Coronary artery (tissue), 2 donors: ENCODE results near the gene TTC23.

Source experiments
- DNase-seq: peaks from one replicate; pipeline ENCODE4 v3.0.0-alpha.2; 2017; ENCODE audit warnings: low spot score
- H3K27ac ChIP-seq, 2 donors: fragments of 200-600 bp; sonication (generic); one replicate each; pipeline ENCODE4 v1.5.1; 2016 to 2019
- H3K4me3 ChIP-seq: fragments of 200-600 bp; sonication (generic); 2 replicates; pipeline ENCODE4 v1.5.1; 2016; ENCODE audit warnings: mild to moderate bottlenecking, moderate library complexity
- TF ChIP-seq, protein P1 (sequence below): fragments of 200-600 bp; sonication (generic); IDR thresholded peaks from one replicate; pipeline ENCODE4 v1.5.1; 2019; ENCODE audit warnings: antibody characterized with exemption

The TTC23 gene, protein sequence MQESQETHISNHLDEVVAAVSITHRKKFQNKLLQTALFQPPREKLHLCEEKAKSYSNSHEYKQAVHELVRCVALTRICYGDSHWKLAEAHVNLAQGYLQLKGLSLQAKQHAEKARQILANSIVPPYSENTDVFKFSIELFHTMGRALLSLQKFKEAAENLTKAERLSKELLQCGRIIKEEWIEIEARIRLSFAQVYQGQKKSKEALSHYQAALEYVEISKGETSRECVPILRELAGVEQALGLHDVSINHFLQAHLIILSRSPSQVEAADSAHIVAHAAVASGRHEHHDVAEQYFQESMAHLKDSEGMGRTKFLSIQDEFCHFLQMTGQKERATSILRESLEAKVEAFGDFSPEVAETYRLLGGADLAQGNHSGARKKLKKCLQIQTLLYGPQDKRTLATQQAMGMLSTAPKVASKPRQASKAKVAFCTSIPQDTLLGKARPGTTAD

DNA sequence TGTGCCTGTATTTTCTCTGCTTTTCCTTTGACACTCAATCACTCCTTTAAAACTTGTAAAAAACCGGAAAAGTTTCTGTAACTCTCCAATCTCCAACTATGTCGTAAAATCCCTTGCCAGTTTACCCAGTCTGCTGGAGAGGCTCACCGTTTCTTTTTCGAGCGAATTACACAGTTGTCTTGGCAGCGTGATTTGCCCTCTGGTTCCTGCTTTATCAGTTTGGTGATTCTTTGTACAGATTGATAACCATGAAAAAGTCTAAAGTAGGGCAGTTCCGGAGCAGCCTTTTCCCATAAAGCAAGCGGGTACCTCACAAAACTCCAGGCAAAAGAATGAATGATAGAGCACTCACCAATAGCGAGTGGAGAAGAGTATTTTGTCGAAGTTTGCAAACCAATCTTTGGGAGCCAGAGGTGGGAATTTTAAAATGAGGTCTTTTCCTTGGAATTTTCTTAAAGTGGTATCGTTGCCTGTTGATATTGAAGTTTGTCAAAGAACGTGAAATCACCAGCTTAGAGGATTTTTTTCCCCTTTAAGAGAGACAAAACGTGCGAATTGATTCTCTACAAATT, at the start of gene TTC23:
Gene TTC23, minus strand, starts transcription at position 312 of the 572 bp plus-strand sequence. CDS start 20,869 bp downstream, outside the sequence.
- no peak for DNase-seq
- Histone ChIP-seq H3K4me3 (peak within 1 kb of the TSS; percentile 85), H3K27ac (peak within 1 kb of the TSS; percentile 94)
- TF ChIP-seq, protein P1, sequence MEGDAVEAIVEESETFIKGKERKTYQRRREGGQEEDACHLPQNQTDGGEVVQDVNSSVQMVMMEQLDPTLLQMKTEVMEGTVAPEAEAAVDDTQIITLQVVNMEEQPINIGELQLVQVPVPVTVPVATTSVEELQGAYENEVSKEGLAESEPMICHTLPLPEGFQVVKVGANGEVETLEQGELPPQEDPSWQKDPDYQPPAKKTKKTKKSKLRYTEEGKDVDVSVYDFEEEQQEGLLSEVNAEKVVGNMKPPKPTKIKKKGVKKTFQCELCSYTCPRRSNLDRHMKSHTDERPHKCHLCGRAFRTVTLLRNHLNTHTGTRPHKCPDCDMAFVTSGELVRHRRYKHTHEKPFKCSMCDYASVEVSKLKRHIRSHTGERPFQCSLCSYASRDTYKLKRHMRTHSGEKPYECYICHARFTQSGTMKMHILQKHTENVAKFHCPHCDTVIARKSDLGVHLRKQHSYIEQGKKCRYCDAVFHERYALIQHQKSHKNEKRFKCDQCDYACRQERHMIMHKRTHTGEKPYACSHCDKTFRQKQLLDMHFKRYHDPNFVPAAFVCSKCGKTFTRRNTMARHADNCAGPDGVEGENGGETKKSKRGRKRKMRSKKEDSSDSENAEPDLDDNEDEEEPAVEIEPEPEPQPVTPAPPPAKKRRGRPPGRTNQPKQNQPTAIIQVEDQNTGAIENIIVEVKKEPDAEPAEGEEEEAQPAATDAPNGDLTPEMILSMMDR: no peak

DNA sequence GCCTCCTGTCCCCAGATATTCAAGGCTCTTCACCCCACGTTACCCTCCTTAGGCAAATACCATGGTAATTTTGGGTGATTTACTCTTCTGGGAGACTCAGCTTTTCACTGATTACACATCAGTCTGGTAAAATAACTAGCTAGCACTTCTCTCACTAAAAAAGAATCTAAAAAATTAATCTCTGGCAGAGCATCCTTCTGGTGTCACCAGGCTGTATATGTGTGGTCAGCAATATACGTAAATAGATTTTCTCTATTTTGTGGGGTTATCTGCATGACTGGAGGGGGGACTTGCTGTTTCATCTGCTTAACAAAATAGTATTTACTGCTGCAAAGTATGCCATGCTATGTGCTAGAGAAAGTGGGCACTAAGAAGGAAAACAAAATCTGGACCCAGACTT, 47.0 kb upstream of the TTC23 start:
- H3K27ac ChIP-seq: peak overlapping the region in 1 of 2 donors; percentile 49
- no peak overlapping the region for H3K4me3 ChIP-seq
- DNase-seq: no peak
- TF ChIP-seq, protein P1: no peak

DNA sequence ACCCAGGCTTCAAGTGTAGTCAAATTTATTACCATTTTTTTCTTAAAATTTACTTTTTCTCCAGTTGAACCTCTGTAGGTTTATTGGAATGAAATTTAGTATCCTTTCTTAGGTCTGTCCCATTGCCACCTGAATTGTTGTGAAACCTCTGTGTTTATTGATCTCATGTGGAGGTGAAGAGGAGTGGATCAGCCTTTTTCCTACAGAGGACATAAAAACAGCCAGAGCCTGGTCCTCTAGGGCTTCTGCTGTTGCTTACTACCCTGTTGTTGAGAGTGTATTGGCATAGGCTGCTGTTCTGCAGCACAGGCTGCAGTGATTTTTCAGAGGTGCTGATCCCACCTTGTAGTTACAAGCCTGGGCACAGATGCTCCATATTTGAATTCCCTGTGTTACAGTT, 46.5 kb upstream of the TTC23 start:
- DNase-seq: no peak
- peak overlapping the region in 1 of 2 donors; percentile 49 for H3K27ac ChIP-seq
- TF ChIP-seq, protein P1: no peak
- H3K4me3 ChIP-seq: no peak overlapping the region

DNA sequence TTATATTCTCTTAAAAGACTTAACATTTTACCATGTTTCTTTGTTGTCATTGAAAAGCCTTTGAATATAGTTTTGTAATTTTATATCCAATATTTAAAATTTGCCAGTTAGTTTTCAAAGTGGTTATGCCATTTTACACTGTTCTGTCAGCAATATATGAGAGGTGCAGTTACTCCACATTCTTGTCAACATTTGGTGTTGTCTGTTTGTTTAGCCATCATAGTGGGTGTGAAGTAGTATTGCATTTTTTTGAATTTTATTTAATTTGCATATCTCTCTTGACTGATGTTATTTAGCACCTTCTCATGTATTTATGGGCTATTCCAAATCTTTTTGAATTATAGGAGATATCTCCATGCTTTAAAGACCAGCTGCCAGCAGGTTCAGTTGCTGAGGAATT, 42.3 kb upstream of the TTC23 start:
- no peak overlapping the region for H3K4me3 ChIP-seq
- no peak overlapping the region for H3K27ac ChIP-seq
- TF ChIP-seq, protein P1: no peak
- DNase-seq: no peak

DNA sequence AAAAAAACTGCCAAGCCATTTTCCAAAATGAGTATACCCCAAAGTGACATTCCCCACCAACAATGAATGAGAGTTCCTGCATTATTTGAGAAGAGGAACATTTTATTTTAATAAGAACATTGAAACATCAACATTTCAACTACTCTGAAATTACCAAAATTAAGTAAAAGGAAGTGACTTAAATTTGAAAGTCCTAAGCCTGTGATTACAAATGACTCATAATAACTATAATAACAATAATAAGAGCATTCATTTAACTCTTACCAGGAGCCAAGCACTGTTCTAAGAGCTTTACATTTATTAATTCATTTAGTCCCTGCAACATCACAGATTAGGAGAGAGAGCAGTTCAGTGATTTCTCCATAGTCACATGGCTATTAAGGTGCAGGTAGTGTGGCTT, 34.3 kb upstream of the TTC23 start:
- no peak for DNase-seq
- TF ChIP-seq, protein P1: no peak
- H3K4me3 ChIP-seq: no peak overlapping the region
- no peak overlapping the region for H3K27ac ChIP-seq

DNA sequence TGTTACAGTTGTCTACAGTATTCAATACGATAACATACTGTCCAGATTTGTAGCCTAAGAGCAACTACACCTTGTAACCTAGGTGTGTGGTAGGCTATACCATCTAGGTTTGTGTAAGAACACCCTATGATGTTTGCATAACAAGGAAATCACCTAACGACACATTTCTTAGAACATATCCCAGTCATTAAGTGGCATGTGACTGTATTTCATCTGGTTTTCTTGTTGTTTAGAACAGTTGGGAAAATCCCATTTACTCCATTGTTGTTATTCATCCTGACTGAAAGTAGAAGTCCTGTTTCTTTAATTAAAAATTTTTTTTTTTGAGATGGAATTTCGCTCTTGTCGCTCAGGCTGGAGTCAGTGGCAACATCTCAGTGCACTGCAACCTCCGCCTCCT, 33.2 kb upstream of the TTC23 start:
- no peak overlapping the region for H3K27ac ChIP-seq
- DNase-seq: no peak
- H3K4me3 ChIP-seq: no peak overlapping the region
- TF ChIP-seq, protein P1: no peak

DNA sequence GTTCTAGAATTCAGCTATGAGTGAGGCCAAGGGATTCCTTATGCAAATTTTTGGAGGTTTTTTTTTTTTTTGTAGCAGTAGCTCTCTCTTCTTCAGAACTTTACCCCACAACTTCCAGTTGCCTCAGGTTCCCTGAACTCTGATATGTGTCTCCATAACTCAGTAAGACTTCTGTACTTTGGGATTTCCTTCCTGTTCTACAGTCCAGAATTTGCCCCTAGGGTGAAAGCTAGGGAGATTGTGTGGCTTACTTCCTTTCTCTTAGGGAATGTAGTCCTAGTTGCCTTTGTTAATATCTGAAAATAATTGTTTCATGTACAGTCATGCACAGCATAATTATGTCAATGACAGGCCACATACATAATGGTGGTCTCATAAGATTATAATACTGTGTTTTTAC, 32.7 kb upstream of the TTC23 start:
- no peak overlapping the region for H3K4me3 ChIP-seq
- TF ChIP-seq, protein P1: no peak
- no peak for DNase-seq
- H3K27ac ChIP-seq: no peak overlapping the region
